SIG-M5 (cell line): Measurements from ENCODE around the gene ARHGAP21.
A peak's percentile ranks its signal among the peaks of the same experiment; 100 is the strongest.
"Not testable (repeated sequence)": the region's sequence is repeated elsewhere in the genome, so short reads cannot be mapped to it uniquely, and the experiment has no call there.

Source experiments
- DNase-seq: peaks from one replicate; lab custom pipeline; 2025; lab: John Stamatoyannopoulos, UW

The ARHGAP21 gene

DNA sequence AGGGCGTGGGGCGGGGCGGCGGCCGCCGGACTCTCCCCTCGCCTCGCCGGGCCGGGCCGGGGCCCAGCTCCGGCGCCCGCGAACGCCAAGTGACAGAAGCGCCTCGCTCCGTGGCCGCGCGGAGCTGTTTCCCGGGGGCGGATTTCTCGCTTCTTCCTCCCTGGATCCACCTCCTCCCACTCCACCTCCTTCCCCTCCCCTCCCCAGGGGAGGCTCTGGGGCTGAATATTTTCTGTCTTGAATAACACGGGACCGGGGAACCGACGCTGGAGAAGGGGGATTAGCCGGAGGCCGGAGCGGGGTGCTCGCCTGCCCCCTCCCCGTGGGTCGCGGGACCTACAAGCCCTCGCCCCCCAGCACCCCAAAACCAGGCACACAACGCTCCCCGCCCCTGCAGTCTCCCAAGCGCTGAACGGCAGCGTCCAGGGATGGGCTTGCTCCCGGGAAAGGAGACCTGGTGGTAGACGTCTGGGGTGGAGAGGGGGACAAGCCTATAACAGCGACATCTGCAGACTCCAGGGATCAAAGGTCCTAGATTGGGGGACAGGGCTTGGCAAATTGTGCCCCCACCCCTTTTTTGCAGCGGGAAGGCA lies at the start of gene ARHGAP21:
Gene ARHGAP21 (minus strand): TSS at position 100 of the 593 bp plus-strand sequence. CDS start 1,988 bp downstream, outside the sequence.
- no peak for DNase-seq

DNA sequence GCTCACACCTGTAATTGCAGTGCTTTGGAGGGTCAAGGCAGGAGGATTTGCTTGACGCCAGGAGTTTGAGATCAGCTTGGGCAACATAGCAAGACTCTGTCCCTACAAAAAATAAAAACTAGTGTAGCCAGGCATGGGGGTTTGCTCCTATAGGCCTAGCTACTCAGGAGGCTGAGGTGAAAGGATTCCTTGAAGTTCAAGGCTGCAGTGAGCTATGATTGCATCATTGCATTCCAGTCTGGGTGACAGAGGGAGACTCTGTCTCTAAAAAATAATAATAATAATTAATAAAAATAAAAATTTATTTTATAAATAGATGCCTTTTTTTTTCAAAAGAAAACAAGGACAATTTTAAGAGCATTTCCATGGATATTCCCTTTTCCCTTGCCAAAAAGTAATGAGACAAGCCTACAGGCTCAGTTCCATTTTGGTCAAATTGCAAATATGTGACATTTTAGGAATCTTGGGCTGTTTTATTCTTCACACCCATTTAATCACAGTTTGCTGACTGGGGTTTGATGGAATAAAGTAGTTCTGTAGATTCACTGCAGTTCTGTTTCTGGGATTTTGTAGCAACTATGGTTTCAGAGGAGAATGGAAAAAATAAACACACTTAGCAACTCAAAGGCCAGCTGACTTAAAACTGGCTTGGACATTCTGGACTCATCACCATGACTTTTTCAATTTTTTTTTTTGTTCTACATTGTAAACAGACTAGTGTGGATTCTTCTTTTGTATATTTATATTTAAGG lies 48.4 kb upstream of the ARHGAP21 start:
- DNase-seq, result no peak

DNA sequence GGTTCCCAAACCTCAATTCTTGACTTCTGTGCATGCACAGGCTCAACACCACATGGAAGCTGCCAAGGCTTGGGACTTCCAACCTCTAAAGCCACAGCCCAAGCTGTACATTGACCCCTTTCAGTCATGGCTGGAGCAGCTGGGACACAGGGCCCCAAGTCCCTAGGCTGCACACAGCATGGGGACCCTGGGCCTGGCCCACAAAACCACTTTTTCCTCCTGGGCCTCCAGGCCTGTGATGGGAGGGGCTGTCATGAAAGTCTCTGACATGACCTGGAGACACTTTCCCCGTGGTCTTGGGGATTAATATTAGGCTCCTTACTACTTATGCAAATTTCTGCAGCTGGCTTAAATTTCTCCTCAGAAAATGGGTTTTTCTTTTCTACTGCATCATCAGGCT lies 41.3 kb upstream of the ARHGAP21 start:
- DNase-seq, result not testable (repeated sequence)

DNA sequence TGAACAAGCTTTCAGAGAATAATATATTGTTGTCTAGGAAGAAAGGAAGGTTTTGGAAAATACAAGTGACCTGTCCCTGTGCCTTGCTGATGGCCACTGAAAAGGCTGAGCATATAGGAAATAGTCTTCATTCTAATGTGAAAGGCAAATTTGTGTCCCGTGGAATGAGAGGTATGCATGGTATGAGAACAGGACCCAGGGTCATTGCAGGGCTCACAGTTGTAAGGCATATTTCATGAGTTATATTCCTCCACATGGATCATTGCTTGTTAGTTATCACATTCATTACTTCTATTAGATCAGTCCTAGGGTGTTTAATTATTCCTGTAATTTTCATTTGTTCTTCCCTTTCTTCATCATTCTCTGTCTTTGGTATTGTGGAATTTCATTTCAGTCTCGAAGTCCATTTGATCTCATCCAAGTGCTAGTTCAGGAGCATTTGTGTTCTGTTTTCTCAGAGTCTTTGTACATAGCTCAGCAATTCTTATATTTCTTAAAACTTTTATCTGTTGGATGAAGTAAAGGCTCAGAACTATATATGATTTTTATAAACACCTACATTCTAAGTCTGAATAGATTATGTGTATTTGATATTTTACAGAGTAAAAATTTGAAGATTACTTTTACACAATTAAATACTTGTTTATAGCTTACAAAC lies 39.4 kb upstream of the ARHGAP21 start:
- no peak for DNase-seq

DNA sequence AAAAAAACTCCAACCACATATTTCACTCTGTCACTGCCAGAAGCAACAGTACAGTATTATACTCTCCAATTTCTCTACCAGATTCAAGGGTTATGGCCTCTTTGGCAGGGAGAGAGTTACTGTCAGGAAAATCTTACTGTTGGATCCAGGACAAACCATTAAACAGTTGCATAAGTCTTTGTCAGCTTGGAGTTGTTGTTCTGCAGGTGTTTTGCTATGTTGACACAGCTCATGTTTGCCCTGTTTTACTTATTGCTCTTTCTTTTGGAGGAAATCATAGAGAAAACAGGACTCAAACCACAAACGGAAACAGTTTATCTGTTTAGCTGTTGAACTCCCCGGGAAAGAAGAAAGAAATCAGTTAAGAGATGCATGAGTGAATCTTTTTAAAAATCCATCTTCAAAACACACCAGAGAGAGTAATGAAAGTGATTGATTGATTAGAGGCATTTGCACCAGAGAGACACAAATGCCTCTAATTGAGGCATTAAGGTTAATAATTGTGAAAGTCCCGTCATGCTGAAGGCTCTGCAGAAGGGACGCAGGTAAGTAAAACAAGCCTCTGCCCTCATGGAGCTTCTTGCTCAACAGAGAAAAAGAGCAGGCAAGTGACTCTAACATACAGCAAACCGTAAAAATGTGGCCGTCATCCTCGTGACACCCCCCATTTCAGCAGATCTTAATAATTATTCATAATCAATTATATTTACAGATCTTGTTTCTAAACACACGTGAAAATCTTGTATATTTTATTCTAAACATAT lies 38.7 kb upstream of the ARHGAP21 start:
- no peak for DNase-seq

DNA sequence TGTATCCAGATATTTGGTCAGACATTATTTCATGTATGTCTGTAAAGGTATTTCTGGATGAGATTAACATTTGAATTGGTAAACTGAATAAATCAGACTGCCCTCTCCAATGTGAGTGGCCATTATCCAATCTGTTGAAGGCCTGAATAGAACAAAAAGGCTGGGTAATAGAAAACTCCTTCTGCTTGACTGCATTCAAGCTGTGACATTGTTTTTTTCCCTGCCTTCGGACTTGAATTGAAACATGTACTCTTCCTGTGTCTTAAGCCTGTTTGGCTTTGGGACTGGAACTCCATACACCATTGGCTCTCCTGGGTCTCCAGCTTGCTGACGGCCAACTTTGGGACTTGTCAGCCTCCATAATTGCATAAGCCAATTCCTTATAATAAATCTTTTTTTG lies 36.0 kb upstream of the ARHGAP21 start:
- DNase-seq, result no peak

DNA sequence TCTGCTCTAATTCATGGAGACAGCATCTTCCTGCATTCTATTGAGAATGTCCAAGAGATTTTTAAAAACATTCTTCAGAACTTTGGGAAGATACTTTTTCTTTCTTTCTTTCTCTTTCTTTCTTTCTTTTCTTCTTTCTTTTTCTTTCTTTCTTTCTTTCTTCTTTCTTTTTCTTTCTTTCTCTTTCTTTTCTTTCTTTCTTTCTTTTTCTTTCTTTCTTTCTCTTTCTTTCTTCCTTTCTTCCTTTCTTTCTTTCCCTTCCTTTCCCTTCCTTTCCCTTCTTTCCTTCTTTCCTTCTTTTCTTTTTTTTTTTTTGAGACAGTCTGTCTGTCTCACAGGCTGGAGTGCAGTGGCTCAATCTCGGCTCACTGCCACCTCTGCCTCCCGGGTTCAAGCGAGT lies 34.6 kb upstream of the ARHGAP21 start:
- DNase-seq, result not testable (repeated sequence)

DNA sequence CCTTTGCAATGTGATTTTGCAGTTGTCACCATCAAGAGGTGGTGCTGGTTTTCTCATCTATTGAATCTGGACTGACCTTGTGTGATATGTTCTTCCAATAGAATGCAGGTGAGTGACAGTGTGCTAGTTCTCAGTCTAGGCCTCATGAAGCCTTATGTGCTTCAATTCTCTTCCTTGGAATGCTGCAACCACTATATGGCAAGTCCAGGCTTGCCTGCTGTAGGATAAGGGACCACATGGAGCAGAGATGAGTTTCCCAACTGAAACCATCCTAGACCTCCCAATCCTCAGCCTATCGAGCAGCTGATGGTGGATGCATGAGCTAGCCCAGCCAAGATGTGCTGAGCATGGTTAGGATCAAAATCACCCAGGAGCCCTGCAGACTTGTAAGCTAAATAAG lies 32.6 kb upstream of the ARHGAP21 start:
- DNase-seq, result no peak

DNA sequence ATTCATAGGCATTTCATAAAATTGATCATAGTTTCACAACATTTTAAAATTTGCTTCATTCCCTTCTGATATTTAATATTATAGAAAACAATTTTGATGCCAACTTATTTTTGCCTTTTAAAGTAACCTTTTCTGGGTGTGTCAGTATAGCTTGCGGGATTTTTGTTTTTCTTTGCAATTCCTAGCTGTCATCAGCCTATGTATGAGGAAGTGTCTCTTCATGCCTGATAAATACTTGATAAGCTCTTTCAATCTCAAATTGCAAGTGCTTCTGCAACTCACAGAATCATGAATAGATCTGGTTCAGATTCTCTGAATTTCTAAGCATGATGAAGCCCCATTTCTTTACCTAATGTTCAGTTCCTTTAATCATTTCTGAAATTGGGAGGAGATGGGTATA lies 28.0 kb upstream of the ARHGAP21 start:
- no peak for DNase-seq

DNA sequence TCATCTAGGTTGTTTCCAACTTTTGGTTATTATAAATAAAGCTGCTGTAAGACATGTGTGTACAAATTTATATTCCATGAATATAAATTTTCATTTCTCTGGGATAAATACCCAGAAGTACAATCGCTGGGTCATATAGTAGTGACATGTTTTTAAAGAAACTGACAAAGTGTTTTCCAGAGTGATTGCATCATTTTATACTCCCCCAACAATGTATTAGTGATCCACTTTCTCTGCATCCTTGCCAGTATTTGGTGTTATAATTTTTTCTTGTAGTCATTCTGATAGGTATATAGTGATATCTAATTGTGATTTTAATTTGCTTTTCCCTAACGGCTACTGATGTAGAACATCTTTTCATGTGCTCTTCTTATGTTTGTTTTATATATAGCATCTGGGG lies 27.0 kb upstream of the ARHGAP21 start:
- no peak for DNase-seq

DNA sequence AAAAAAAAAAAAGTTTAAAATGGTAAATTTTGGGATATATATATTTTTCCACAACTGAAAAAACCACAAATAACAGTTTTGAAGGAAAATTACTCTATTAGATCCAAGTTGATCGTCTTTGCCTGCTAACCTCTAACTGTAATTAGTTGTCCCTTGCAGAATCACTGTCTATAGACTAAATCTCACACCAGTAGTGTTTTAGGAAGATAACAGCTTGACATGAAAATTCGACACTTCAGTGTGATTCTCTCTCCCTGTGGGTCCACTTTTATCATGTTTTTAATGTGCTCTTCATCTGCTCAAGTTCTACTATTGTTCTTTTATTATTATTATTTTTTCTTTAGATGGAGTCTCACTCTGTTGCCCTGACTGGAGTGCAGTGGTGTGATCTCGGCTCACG lies 24.5 kb upstream of the ARHGAP21 start:
- DNase-seq, result no peak

DNA sequence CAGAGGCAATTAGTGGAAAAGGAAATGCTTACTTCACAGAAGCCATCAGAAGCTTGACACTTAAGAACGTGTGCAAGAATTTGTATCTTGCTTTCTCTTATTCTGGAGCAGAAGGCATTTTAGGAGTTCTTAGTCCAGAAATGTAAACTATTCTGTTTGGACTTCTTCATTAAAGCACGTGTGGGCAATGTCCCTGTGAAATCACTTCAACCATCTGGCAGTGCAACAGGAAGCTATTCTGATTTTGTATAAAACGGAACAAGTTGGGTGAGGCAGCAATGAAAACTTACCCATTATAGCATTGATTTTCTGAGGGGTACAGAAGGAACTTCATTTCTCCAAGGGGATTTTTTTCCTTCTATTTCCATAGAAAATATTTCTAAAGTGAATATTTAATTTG lies 21.3 kb upstream of the ARHGAP21 start:
- no peak for DNase-seq

DNA sequence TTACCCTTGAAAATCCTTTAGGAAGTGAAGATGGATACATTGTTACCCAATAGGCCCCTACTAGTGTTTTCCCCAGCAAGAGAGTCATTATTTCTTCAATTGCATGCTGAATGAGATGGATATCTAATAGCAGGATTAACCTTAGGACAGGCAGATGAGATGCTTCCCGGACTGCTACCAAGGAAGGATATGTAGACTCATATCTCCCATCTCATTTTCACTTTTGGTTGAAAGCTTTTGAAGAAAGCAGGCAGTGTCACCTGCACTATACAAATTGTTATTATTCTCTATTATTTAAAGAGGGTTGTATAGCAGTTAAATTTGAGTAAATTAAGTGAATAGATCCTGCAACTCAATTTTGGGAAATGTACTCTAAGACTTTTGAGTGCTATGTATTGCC lies 17.0 kb upstream of the ARHGAP21 start:
- DNase-seq, result no peak

DNA sequence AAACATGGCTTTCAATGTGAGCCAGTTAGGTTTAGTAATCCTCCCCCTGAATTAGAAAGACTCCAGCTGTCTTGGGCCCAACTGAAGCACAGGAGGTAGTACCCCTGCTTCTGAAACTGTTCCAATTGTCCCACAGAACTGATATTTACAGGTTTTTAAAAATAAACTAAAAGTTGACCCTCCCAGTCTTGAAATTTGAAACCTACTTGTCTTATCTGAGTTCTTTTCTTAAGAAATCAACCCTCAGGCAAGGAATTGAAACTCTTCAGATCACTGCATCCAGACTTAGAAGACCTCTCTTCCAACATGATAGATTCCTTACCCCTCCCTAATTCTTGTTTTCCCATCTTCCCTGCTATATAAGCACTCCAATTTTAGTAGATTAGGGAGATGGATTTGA lies 13.3 kb upstream of the ARHGAP21 start:
- DNase-seq, result no peak

DNA sequence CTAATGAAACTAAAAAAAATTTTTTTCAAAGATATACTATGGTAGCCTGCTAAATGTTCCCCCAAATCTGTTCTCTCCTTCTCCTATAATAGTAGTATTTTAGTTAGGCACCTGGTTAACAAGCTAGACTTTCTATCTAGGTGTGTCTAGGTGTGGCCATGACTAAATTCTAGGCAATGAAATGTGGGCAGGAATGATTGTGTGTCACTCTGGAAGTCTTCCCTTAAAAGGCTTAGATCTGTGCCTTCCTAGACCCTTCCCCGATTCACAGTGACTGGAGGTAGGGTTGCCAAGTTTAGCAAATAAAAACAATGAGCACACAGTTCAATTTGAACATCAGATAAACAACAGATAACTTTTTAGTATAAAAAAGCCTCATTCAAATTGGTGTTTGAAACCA lies 8.3 kb upstream of the ARHGAP21 start:
- DNase-seq, result no peak

DNA sequence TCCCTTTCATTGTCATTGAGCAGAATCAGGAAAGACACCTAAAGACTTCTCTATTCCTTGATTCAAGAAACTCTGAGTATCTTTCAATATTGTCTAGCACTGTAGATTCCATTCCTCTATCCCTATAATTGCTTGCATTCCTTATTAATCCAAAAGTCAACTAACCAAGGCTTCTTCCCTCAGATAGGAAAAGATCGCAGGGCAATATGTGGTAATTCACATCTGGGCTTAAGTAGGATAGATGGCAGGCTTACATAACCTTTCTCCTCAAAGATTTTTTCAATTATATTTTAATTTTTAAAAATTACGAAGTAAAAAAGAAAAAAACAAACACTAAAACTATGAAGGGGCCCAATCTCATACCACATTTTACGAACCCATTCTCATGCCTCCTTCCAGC lies 7.1 kb upstream of the ARHGAP21 start:
- DNase-seq, result no peak

DNA sequence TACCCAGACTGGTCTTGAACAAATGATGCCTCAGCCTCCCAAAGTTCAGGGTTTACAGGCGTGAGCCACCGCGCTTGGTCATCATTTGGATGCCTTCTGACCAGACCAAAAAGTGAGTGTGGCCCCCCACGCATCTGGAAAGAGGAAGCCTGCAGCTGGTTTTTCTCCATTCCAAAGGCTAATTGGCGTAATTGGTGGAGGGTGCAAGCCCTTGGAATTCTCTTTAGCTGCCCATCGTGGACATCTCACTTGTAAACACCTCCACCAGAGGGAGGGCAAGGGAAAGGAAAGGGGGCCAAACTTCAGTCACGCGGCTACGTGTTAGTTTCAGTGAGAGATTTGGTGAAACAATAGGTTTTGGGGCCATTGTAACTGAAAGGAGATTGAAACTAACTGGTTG lies 4.1 kb upstream of the ARHGAP21 start:
- DNase-seq, result no peak

DNA sequence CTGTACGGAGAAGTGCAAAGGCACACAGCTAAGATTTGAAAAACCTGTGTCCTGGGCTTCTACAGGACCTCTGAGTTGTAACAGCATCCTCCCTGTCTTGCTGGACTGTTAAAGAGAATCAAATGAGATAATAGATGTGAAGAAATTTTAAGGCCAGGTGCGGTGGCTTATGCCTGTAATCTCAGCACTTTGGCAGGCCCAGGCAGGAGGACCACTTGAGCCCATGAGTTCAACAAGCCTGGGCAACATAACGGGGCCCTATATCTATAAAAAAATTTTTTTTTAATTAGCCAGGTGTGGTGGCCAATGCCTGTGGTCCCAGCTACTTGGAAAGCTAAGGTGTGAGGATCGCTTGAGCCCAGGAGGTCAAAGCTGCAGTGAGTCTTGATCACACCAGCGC lies 2.9 kb upstream of the ARHGAP21 start:
- DNase-seq, result no peak

DNA sequence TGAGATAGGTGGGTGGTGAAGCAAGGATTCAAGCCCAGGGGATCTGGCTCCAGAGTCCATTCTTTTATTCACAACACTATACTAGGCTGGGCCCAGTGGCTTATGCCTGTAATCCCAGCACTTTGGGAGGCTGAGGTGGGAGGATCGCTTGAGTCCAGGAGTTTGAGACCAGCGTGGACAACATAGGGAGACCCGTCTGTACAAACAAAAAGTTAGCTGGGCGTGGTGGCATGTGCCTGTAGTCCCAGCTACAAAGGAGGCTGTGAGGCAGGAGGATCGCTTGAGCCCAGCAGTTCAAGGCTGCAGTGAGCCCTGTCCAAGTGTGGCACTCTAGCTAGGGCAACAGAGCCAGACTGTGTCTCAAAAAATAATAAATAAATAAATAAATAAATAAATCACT lies 2.3 kb upstream of the ARHGAP21 start:
- DNase-seq, result not testable (repeated sequence)

DNA sequence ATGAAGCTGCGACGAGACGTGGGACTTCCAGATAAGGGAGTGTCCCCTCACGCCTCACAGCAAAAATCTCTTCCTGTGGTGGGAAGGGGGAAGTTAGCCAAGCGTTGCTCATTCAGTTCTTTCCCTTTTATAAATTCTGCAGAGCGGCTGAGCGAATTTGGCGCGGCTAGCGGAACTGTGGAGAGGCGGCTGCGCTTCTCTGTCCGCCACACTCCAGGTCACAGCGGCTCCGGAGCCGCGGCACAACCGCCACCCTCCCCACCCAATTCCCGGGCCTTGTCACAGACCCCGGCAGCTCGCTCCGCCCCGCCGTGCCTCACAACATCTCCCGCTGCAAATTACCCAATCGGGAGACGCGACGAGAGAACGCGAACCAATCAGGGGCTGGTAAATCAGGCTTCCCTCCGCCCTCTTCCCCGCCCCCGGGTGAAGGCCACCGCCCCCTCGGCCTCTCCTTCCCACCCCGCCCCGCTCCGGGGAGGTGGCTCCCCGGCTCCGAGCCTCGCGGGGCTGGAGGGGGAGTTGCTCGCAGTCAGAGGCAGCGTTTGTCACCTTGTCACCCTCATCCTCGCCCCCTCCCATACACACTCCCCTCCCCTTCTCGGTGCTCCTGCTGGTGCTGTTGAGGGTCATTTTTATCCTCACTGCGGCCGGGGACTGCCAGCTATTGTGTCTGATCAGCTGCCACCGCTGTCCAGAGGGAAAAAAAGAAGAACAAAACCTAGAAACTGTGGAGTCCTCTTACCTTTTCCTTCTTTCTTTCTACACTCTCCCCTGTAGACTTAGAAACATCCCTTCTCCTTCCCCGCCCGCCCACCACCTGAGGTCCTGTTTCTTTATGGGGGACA lies 918 bp upstream of the ARHGAP21 start:
- DNase-seq, result peak; percentile 44

DNA sequence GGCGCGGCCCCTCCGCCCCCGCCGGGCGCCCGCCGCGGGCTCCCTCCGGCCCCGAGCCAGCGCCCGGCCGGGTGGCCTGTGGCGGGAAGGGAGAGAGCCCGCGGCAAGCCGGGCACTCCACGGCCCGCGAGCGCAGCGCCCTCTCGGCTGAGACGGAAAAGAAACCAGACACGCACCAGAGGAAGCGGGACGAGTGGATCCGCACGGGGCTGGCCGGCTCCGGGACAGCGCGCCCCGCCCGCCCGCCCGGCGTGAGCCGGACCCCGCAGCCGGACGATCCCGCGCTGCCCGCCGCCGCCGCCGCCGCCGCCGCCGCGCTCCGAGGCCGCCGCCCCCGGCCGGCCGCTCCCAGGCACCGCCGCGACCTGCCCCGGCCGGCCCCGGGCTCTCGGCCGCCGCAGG lies 300 bp downstream of the ARHGAP21 start:
- no peak for DNase-seq
